HEK293 (cell line): ENCODE results near the gene LHX6.

Source experiments
- ZNF121 ChIP-seq: fragments of 450-650 bp; formaldehyde crosslinking; IDR thresholded peaks from 2 replicates; pipeline ENCODE4 v1.5.1; 2016; ENCODE audit warnings: missing biosample characterization, missing genetic modification characterization
- ZNF138 ChIP-seq: fragments of 450-650 bp; formaldehyde crosslinking; IDR thresholded peaks from 2 replicates; pipeline ENCODE4 v1.5.1; 2016; ENCODE audit warnings: missing biosample characterization, missing genetic modification characterization, borderline replicate concordance
- ZNF19 ChIP-seq: fragments of 450-650 bp; formaldehyde crosslinking; IDR thresholded peaks from 2 replicates; pipeline ENCODE4; 2016; ENCODE audit warnings: missing biosample characterization, missing genetic modification characterization, low read depth
- ZNF274 ChIP-seq, 2 experiments: fragments of 200-500 bp in 1 of 2; fragments of 450-650 bp in 1 of 2; sonication (Bioruptor generic) in 1 of 2; formaldehyde crosslinking in 1 of 2; IDR thresholded peaks; 2 replicates each; pipeline versions ENCODE4 v1.5.1 to v1.6.1; 2014 to 2016; ENCODE audit warnings: borderline replicate concordance in 1 of 2, inconsistent platforms in 1 of 2, low read length in 1 of 2, missing biosample characterization in 1 of 2, missing genetic modification characterization in 1 of 2
- ZNF335 ChIP-seq: fragments of 450-650 bp; formaldehyde crosslinking; conservative IDR thresholded peaks from 2 replicates; pipeline ENCODE4 v1.5.1; 2016; ENCODE audit warnings: missing biosample characterization, missing genetic modification characterization
- ZNF341 ChIP-seq: fragments of 450-650 bp; formaldehyde crosslinking; IDR thresholded peaks from 2 replicates; pipeline ENCODE4; 2016; ENCODE audit warnings: low read depth, missing biosample characterization, missing genetic modification characterization
- ZNF350 ChIP-seq: fragments of 450-650 bp; formaldehyde crosslinking; IDR thresholded peaks from 2 replicates; pipeline ENCODE4 v1.5.0; 2017; ENCODE audit warnings: missing biosample characterization, mild to moderate bottlenecking, missing genetic modification characterization
- ZNF830 ChIP-seq: fragments of 450-650 bp; IDR thresholded peaks from 2 replicates; pipeline ENCODE4 v1.5.0; 2018; ENCODE audit warnings: missing biosample characterization, missing genetic modification characterization, low read depth, mild to moderate bottlenecking, moderate library complexity
- TF ChIP-seq, protein P1 (sequence below): fragments of 450-650 bp; formaldehyde crosslinking; IDR thresholded peaks from 2 replicates; pipeline ENCODE4 v1.5.1; 2016; ENCODE audit warnings: missing biosample characterization, missing genetic modification characterization
- TF ChIP-seq, protein P2 (sequence below): fragments of 450-650 bp; formaldehyde crosslinking; IDR thresholded peaks from 2 replicates; pipeline ENCODE4 v1.5.1; 2016; ENCODE audit warnings: missing biosample characterization, missing genetic modification characterization, low read depth
- TF ChIP-seq, protein P3 (sequence below): fragments of 450-650 bp; formaldehyde crosslinking; IDR thresholded peaks from 2 replicates; pipeline ENCODE4 v1.5.1; 2016; ENCODE audit warnings: missing biosample characterization, missing genetic modification characterization, borderline replicate concordance
- TF ChIP-seq, protein P4 (sequence below): sonication (generic); formaldehyde crosslinking; IDR thresholded peaks from 2 replicates; pipeline ENCODE4 v1.8.1; 2022; ENCODE audit warnings: mild to moderate bottlenecking, moderate library complexity, missing genetic modification reagents
- TF ChIP-seq, protein P5 (sequence below): fragments of 450-650 bp; formaldehyde crosslinking; optimal IDR thresholded peaks from 2 replicates; pipeline ENCODE3; 2016; ENCODE audit warnings: missing biosample characterization, mild to moderate bottlenecking, missing genetic modification characterization
- TF ChIP-seq, protein P6 (sequence below): fragments of 450-650 bp; formaldehyde crosslinking; IDR thresholded peaks from 2 replicates; pipeline ENCODE4 v1.5.1; 2016; ENCODE audit warnings: missing biosample characterization, missing genetic modification characterization

DNA sequence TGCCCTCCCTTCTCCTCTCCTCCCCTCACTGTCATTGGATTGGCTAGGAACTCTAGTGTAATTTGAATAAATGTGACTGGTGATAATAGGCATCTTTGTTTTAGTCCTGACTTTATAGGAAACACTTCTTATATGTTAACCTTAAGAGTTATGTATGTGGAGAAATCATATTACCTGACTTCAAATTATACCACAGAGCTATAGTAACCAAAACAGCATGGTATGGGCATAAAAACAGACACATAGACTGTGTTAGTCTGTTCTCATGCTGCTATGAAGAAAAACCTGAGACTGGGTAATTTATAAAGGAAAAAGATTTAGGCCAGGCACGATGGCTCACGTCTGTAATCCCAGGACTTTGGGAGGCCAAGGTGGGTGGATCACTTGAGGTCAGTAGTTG is 45.3 kb upstream of the LHX6 start:
- no peak for TF ChIP-seq ZNF274 (IDR thresholded peaks at IDR 0.05; ENCODE audit: low read length)
- TF ChIP-seq ZNF274 (tag by site-specific recombination; IDR thresholded peaks at IDR 0.05; ENCODE audit: borderline replicate concordance), result no peak
- TF ChIP-seq, protein P1, sequence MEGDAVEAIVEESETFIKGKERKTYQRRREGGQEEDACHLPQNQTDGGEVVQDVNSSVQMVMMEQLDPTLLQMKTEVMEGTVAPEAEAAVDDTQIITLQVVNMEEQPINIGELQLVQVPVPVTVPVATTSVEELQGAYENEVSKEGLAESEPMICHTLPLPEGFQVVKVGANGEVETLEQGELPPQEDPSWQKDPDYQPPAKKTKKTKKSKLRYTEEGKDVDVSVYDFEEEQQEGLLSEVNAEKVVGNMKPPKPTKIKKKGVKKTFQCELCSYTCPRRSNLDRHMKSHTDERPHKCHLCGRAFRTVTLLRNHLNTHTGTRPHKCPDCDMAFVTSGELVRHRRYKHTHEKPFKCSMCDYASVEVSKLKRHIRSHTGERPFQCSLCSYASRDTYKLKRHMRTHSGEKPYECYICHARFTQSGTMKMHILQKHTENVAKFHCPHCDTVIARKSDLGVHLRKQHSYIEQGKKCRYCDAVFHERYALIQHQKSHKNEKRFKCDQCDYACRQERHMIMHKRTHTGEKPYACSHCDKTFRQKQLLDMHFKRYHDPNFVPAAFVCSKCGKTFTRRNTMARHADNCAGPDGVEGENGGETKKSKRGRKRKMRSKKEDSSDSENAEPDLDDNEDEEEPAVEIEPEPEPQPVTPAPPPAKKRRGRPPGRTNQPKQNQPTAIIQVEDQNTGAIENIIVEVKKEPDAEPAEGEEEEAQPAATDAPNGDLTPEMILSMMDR (tag by site-specific recombination), result no peak
- TF ChIP-seq ZNF138 (tag by site-specific recombination), result no peak
- TF ChIP-seq, protein P2, sequence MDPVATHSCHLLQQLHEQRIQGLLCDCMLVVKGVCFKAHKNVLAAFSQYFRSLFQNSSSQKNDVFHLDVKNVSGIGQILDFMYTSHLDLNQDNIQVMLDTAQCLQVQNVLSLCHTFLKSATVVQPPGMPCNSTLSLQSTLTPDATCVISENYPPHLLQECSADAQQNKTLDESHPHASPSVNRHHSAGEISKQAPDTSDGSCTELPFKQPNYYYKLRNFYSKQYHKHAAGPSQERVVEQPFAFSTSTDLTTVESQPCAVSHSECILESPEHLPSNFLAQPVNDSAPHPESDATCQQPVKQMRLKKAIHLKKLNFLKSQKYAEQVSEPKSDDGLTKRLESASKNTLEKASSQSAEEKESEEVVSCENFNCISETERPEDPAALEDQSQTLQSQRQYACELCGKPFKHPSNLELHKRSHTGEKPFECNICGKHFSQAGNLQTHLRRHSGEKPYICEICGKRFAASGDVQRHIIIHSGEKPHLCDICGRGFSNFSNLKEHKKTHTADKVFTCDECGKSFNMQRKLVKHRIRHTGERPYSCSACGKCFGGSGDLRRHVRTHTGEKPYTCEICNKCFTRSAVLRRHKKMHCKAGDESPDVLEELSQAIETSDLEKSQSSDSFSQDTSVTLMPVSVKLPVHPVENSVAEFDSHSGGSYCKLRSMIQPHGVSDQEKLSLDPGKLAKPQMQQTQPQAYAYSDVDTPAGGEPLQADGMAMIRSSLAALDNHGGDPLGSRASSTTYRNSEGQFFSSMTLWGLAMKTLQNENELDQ (tag by site-specific recombination), result no peak
- TF ChIP-seq, protein P3, sequence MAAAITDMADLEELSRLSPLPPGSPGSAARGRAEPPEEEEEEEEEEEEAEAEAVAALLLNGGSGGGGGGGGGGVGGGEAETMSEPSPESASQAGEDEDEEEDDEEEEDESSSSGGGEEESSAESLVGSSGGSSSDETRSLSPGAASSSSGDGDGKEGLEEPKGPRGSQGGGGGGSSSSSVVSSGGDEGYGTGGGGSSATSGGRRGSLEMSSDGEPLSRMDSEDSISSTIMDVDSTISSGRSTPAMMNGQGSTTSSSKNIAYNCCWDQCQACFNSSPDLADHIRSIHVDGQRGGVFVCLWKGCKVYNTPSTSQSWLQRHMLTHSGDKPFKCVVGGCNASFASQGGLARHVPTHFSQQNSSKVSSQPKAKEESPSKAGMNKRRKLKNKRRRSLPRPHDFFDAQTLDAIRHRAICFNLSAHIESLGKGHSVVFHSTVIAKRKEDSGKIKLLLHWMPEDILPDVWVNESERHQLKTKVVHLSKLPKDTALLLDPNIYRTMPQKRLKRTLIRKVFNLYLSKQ (tag by site-specific recombination), result no peak
- no peak for TF ChIP-seq ZNF19 (tag by site-specific recombination)
- TF ChIP-seq ZNF335 (tag by site-specific recombination), result no peak
- TF ChIP-seq, protein P4, sequence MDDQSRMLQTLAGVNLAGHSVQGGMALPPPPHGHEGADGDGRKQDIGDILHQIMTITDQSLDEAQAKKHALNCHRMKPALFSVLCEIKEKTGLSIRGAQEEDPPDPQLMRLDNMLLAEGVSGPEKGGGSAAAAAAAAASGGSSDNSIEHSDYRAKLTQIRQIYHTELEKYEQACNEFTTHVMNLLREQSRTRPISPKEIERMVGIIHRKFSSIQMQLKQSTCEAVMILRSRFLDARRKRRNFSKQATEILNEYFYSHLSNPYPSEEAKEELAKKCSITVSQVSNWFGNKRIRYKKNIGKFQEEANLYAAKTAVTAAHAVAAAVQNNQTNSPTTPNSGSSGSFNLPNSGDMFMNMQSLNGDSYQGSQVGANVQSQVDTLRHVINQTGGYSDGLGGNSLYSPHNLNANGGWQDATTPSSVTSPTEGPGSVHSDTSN (CRISPR knock-in tag), result no peak
- TF ChIP-seq ZNF350 (tag by site-specific recombination), result no peak
- TF ChIP-seq, protein P5, sequence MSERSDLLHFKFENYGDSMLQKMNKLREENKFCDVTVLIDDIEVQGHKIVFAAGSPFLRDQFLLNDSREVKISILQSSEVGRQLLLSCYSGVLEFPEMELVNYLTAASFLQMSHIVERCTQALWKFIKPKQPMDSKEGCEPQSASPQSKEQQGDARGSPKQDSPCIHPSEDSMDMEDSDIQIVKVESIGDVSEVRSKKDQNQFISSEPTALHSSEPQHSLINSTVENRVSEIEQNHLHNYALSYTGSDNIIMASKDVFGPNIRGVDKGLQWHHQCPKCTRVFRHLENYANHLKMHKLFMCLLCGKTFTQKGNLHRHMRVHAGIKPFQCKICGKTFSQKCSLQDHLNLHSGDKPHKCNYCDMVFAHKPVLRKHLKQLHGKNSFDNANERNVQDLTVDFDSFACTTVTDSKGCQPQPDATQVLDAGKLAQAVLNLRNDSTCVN (tag by site-specific recombination), result no peak
- TF ChIP-seq ZNF121 (tag by site-specific recombination), result no peak
- TF ChIP-seq, protein P6, sequence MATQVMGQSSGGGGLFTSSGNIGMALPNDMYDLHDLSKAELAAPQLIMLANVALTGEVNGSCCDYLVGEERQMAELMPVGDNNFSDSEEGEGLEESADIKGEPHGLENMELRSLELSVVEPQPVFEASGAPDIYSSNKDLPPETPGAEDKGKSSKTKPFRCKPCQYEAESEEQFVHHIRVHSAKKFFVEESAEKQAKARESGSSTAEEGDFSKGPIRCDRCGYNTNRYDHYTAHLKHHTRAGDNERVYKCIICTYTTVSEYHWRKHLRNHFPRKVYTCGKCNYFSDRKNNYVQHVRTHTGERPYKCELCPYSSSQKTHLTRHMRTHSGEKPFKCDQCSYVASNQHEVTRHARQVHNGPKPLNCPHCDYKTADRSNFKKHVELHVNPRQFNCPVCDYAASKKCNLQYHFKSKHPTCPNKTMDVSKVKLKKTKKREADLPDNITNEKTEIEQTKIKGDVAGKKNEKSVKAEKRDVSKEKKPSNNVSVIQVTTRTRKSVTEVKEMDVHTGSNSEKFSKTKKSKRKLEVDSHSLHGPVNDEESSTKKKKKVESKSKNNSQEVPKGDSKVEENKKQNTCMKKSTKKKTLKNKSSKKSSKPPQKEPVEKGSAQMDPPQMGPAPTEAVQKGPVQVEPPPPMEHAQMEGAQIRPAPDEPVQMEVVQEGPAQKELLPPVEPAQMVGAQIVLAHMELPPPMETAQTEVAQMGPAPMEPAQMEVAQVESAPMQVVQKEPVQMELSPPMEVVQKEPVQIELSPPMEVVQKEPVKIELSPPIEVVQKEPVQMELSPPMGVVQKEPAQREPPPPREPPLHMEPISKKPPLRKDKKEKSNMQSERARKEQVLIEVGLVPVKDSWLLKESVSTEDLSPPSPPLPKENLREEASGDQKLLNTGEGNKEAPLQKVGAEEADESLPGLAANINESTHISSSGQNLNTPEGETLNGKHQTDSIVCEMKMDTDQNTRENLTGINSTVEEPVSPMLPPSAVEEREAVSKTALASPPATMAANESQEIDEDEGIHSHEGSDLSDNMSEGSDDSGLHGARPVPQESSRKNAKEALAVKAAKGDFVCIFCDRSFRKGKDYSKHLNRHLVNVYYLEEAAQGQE (tag by site-specific recombination), result no peak
- no peak for TF ChIP-seq ZNF830 (tag by site-specific recombination)
- TF ChIP-seq ZNF341 (tag by site-specific recombination), result no peak
